GM21367 (cell line): ENCODE measurements around the gene ZNF79.

Experiments
- ATAC-seq: cut with Tn5 transposase; IDR thresholded peaks from one replicate; pipeline ENCODE4 v1.9.1; 2021; ENCODE audit not compliant: unreplicated experiment

Gene ZNF79

DNA sequence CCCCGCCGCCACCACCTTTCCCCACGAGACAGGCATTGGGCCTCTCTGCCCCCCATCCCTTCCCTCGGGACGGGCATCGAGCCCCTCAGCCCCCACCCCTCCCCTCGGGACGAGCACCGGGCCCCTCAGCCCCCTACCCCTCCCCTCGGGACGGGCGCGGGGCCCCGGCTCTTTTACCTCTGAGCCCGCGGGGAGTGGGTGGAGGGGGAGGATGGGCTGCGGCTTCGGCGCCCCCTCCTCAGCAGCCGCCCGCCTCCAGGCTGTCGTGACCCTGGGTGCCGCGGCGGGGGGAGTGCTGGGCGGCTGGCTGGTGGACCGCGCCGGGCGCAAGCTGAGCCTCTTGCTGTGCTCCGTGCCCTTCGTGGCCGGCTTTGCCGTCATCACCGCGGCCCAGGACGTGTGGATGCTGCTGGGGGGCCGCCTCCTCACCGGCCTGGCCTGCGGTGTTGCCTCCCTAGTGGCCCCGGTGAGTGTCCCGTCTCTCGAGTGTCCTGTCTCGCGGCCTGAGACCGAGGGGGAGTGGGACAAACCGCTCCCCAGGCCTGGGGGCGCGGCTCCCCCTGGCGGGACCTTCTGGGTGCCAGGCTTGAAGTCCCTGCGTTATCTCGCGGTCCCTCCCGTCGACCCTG lies 26.4 kb upstream of the ZNF79 start:
- no peak for ATAC-seq

- ATAC-seq: no peak
Observed at GRCh38 chr9:127398275-127398647, 25.9 kb upstream of the ZNF79 start.

DNA sequence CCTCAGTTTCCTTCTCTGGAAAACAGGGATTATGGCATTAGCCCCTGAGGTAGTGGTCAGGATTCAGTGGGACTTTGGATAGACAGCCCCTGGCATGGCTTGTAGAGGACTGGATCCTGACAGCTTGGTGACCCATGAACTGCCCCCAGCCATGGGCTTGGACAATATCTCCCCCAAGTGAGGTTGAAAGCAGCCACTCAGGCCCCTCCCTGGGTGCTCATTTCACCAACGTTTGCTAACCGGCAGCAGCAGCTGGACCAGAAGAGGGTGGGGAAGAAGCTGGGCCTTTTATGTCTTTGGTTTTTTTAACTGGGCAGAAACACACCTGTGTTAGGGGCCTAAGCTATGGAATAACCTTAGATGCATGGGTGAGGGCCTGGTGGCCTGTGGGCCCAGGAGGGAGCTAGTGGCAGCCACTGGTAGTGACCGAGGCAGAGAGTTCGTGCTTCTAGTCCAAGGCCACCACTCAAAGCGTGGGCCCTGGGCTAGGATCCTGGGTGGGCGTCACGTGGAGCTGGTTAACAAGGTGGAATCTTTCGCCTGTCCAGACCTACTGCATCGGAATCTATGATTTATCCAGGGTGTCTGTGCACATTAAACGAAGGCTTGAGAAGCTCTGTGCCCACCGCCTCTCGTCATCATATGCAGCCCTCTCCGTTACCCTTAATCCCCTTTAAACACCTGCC lies 25.3 kb upstream of the ZNF79 start:
- no peak for ATAC-seq

DNA sequence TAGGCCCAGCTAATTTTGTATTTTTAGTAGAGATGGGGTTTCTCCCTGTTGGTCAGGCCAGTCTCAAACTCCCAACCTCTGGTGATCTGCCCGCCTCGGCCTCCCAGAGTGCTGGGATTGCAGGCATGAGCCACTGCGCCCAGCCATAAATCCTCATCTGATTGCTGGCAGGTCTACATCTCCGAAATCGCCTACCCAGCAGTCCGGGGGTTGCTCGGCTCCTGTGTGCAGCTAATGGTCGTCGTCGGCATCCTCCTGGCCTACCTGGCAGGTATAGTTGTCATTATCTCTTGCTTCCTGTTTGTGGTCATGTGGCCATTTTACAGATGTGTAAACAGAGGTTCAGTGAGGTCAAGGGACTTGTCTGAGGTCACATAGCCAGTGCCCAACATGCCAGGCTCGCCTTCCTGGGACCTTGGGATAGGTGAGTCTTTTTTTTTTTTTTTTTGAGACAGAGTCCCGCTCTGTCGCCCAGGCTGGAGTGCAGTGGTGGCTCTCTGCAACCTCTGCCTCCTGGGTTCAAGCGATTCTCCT lies 24.4 kb upstream of the ZNF79 start:
- ATAC-seq: no peak

- no peak for ATAC-seq
Observed at GRCh38 chr9:127402401-127403090, 21.6 kb upstream of the ZNF79 start.

- ATAC-seq: no peak
Observed at GRCh38 chr9:127403507-127404192, 20.5 kb upstream of the ZNF79 start.

GRCh38 chr9:127404631-127405030 lies 19.6 kb upstream of the ZNF79 start:
- no peak for ATAC-seq

- no peak for ATAC-seq
Observed at GRCh38 chr9:127405344-127406125, 18.6 kb upstream of the ZNF79 start.

- no peak for ATAC-seq
Observed at GRCh38 chr9:127406799-127407491, 17.2 kb upstream of the ZNF79 start.

DNA sequence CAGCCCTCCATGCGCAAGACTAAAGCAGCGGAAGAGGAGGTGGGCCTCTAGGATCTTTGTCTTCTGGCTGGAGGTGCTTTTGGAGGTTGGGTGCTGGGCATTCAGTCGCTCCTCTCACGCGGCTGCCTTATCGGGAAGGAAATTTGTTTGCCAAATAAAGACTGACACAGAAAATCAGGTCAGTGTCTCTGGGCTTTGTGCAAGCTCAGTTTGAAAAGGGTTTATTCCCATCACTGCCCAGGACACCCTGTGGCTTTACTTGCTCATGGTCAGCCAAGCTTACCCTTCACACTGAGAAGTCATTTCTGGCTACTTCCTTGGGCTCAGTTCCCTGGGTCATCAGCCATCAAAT lies 16.7 kb upstream of the ZNF79 start:
- ATAC-seq: no peak

GRCh38 chr9:127411122-127411521 lies 13.1 kb upstream of the ZNF79 start:
- ATAC-seq: no peak

GRCh38 chr9:127415141-127415540 lies 9.0 kb upstream of the ZNF79 start:
- no peak for ATAC-seq

- no peak for ATAC-seq
Observed at GRCh38 chr9:127415657-127416056, 8.5 kb upstream of the ZNF79 start.

DNA sequence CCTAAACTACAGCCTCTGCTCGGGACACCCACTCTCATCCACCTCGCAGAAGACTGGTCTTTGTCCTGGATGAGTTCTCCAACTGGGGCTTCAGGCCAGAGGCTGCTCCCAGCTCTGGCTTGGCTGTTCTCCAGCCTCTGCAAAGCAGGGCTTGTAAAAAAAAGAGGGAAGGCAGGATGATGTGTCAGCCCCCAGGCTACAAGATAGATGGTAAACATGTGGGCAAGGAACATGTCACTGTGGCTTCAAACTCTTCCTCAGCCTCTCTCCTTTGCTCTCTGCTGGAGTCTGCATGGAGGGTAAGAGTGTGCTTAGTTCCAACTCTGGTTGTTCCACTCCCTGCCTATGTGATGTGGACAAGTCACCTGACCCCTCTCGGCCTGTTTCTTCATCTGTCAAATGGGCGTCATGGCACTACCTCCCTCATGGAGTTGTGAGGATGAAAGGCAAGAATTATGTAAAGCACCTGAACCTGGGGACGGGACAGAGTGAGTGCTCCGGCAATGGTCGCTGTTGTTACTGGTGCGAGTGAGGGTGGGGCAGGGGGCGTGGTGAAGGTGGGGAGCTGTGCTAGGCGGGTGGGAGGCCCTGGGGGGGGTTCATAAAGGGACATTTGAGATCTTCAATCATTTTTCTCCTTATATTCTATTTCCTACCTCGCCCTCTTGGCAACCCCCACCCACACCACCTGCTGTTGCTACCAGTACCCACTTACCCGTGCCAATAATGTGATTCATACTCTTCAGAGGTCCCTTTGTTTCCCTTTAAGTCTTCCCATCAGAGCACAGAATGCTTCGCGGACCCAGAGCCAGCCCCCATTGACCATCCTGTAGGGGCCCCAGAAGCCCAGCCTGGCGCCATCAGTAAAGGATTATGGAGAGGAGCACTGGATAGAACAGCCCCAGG lies 6.8 kb upstream of the ZNF79 start:
- no peak for ATAC-seq

DNA sequence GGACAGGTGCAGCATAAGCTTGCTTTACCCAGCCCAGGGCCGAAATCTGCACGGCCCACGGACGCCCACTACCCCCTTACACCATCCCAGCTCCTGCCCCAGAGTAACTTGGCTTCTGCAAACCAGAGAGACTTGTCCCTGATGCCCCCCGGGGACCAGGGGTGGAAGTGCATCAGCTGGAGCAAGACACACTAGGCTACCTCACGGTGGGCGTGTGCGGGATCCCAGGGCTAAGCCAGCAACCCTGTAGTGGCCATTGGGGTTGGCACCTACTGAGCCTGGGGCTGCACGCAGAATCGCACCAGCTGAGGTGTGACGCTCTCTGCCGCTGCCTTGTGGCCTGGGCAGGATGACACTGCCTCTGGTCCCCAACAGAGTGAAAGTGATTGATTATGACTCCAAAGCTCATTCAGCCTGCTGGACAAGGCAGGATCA lies 6.1 kb upstream of the ZNF79 start:
- ATAC-seq: no peak

DNA sequence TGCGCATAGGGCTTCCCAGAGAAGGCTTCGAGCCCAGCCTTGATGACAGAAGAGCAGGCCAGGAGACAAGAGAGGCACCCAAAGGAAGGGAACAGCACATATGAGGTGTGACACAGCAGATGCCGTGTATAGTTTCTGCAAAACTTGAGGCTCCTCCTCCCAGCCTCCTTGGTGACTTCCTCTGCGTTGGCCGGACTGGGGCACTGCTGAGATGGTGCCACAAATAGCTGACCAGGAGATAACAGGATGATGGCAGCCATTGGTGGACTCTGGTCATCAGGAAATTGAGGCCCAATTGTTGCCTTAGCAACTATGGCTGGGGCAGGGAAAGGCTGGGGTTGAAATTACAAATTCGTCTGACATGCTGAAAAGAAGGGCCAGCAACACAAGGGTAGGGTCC lies 4.8 kb upstream of the ZNF79 start:
- ATAC-seq: no peak

DNA sequence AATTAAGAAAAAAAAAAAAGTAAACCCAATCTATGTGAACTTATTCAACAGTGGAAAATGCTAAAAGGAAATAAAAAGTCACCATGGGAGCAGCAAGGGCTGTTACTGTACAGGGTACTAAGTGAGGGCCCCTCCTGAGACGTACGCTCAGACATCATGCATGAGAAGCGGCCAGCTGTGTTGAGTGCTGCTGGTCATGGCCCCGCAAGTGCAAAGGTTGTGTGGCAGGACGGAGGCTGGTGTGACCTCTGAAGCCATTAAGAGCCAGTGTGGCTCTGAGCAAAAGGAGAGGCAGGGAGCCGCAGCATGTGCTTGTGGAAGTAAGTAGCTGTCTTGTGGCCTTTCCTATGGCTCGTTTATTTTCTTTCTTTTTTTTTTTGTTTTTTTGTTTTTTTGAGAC lies 3.1 kb upstream of the ZNF79 start:
- ATAC-seq: no peak

GRCh38 chr9:127422133-127422782 lies 1.9 kb upstream of the ZNF79 start:
- no peak for ATAC-seq

DNA sequence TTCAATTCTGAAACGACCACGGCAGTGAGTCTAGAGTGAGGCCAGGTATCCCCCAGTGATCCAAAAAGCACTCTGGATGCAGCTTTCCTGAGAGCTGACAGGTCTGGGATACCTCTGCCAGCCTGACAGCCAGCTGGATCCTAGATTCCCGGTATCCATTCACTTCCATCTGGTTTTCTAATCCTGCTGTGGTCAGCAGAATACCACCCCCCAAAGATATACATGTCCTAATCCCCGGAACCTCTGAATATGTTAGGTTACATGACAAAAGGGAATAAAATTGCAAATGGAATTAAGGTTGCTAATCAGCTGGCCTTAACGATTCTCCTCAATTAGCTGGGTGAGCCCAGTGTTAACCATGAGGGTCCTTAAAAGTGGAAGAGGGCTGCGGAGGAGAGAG lies 1.4 kb upstream of the ZNF79 start:
- no peak for ATAC-seq
